HUES64 (cell line): ENCODE results near the gene PARP12.

Experiments
- H3K27ac ChIP-seq: 2 replicates; pipeline ENCODE4 v1.7.0; 2013; ENCODE audit warnings: low read depth, low read length, inconsistent platforms
- H3K27me3 ChIP-seq: 2 replicates; pipeline ENCODE4 v1.6.1; 2013; ENCODE audit warnings: mild to moderate bottlenecking, low read length; ENCODE audit not compliant: insufficient read depth
- H3K36me3 ChIP-seq: 2 replicates; pipeline ENCODE4 v1.6.1; 2013; ENCODE audit warnings: mild to moderate bottlenecking, low read length; ENCODE audit not compliant: insufficient read depth
- H3K4me1 ChIP-seq: 2 replicates; pipeline ENCODE4 v1.6.1; 2013; ENCODE audit warnings: mild to moderate bottlenecking, low read length, moderate library complexity; ENCODE audit not compliant: insufficient read depth
- H3K4me3 ChIP-seq: 2 replicates; pipeline ENCODE4 v1.5.1; 2013; ENCODE audit warnings: mild to moderate bottlenecking, low read length, moderate library complexity
- H3K9ac ChIP-seq: 2 replicates; pipeline ENCODE4 v1.6.1; 2013; ENCODE audit warnings: mild to moderate bottlenecking, low read depth, low read length
- H3K9me3 ChIP-seq: 2 replicates; pipeline ENCODE4 v1.6.1; 2013; ENCODE audit warnings: low read depth, low read length; ENCODE audit not compliant: insufficient read depth
- WGBS: fragments of 150-250, 120-280 bp; methylation state at CpG from one replicate; pipeline ENCODE4 v1.1.7; 2013; ENCODE audit warnings: missing lambda C conversion rate; 5-methylcytosine and 5-hydroxymethylcytosine counted together

The PARP12 gene

GRCh38 chr7:140034421-140034820 lies 28.3 kb downstream of the PARP12 start:
- no peak overlapping the region for H3K27ac ChIP-seq
- no peaks in the 10 kb centered on the region for H3K9me3 ChIP-seq
- H3K4me1 ChIP-seq, result no peaks in the 10 kb centered on the region
- no peaks in the 10 kb centered on the region for H3K27me3 ChIP-seq
- H3K9ac ChIP-seq, result no peak overlapping the region
- H3K36me3 ChIP-seq, result no peaks in the 10 kb centered on the region
- no peak overlapping the region for H3K4me3 ChIP-seq

GRCh38 chr7:140033779-140034363 lies 28.9 kb downstream of the PARP12 start:
- no peaks in the 10 kb centered on the region for H3K9me3 ChIP-seq
- no peaks in the 10 kb centered on the region for H3K4me1 ChIP-seq
- no peaks in the 10 kb centered on the region for H3K36me3 ChIP-seq
- no peak overlapping the region for H3K27ac ChIP-seq
- WGBS, result 94% methylated on average over 13 of the region's 14 CpGs
- H3K4me3 ChIP-seq, result no peak overlapping the region
- H3K27me3 ChIP-seq, result no peaks in the 10 kb centered on the region
- H3K9ac ChIP-seq, result no peak overlapping the region

- Histone ChIP-seq H3K36me3 (no peaks in the 10 kb centered on the region), H3K27me3 (no peaks in the 10 kb centered on the region), H3K4me3 (no peak overlapping the region), H3K27ac (no peak overlapping the region), H3K9ac (no peak overlapping the region), H3K4me1 (no peaks in the 10 kb centered on the region), H3K9me3 (no peaks in the 10 kb centered on the region)
- 94% methylated on average over 8 of the region's 8 CpGs for WGBS
Observed at GRCh38 chr7:140033036-140033435, 29.7 kb downstream of the PARP12 start.

GRCh38 chr7:140031364-140031763 lies 31.4 kb downstream of the PARP12 start:
- 90% methylated on average over 1 of the region's 1 CpG for WGBS
- no peaks in the 10 kb centered on the region for H3K4me1 ChIP-seq
- no peak overlapping the region for H3K27ac ChIP-seq
- no peak overlapping the region for H3K4me3 ChIP-seq
- H3K9ac ChIP-seq, result no peak overlapping the region
- no peaks in the 10 kb centered on the region for H3K36me3 ChIP-seq
- H3K27me3 ChIP-seq, result no peaks in the 10 kb centered on the region
- no peaks in the 10 kb centered on the region for H3K9me3 ChIP-seq

GRCh38 chr7:140029072-140029471 lies 33.7 kb downstream of the PARP12 start:
- Histone ChIP-seq H3K4me3 (no peak overlapping the region), H3K9ac (no peak overlapping the region), H3K36me3 (no peaks in the 10 kb centered on the region), H3K27ac (no peak overlapping the region), H3K9me3 (no peaks in the 10 kb centered on the region), H3K4me1 (no peaks in the 10 kb centered on the region), H3K27me3 (no peaks in the 10 kb centered on the region)
- WGBS, result 80% methylated on average over 1 of the region's 1 CpG

GRCh38 chr7:140028311-140028710 lies 34.4 kb downstream of the PARP12 start:
- H3K9me3 ChIP-seq, result no peaks in the 10 kb centered on the region
- 95% methylated on average over 4 of the region's 4 CpGs for WGBS
- no peaks in the 10 kb centered on the region for H3K36me3 ChIP-seq
- H3K4me3 ChIP-seq, result no peak overlapping the region
- H3K4me1 ChIP-seq, result no peaks in the 10 kb centered on the region
- no peaks in the 10 kb centered on the region for H3K27me3 ChIP-seq
- H3K27ac ChIP-seq, result no peak overlapping the region
- no peak overlapping the region for H3K9ac ChIP-seq

GRCh38 chr7:140027858-140028257 lies 34.9 kb downstream of the PARP12 start:
- Histone ChIP-seq H3K27ac (no peak overlapping the region), H3K4me3 (no peak overlapping the region), H3K36me3 (no peaks in the 10 kb centered on the region), H3K4me1 (no peaks in the 10 kb centered on the region), H3K27me3 (no peaks in the 10 kb centered on the region), H3K9ac (no peak overlapping the region), H3K9me3 (no peaks in the 10 kb centered on the region)
- WGBS, result 92% methylated on average over 9 of the region's 9 CpGs

- no peak overlapping the region for H3K4me3 ChIP-seq
- H3K27ac ChIP-seq, result no peak overlapping the region
- no peaks in the 10 kb centered on the region for H3K9me3 ChIP-seq
- H3K36me3 ChIP-seq, result no peaks in the 10 kb centered on the region
- H3K9ac ChIP-seq, result no peak overlapping the region
- no peaks in the 10 kb centered on the region for H3K4me1 ChIP-seq
- no peaks in the 10 kb centered on the region for H3K27me3 ChIP-seq
- 95% methylated on average over 9 of the region's 9 CpGs for WGBS
Observed at GRCh38 chr7:140026935-140027334, 35.8 kb downstream of the PARP12 start.

GRCh38 chr7:140025814-140026433 lies 36.8 kb downstream of the PARP12 start:
- H3K9ac ChIP-seq, result no peak overlapping the region
- H3K27ac ChIP-seq, result no peak overlapping the region
- no peak overlapping the region for H3K4me3 ChIP-seq
- no peaks in the 10 kb centered on the region for H3K4me1 ChIP-seq
- 95% methylated on average over 12 of the region's 12 CpGs for WGBS
- no peaks in the 10 kb centered on the region for H3K9me3 ChIP-seq
- no peaks in the 10 kb centered on the region for H3K36me3 ChIP-seq
- no peaks in the 10 kb centered on the region for H3K27me3 ChIP-seq

GRCh38 chr7:140025241-140025640 lies 37.5 kb downstream of the PARP12 start:
- H3K27ac ChIP-seq, result no peak overlapping the region
- H3K4me1 ChIP-seq, result no peaks in the 10 kb centered on the region
- H3K4me3 ChIP-seq, result no peak overlapping the region
- no peaks in the 10 kb centered on the region for H3K27me3 ChIP-seq
- H3K36me3 ChIP-seq, result no peaks in the 10 kb centered on the region
- H3K9me3 ChIP-seq, result no peaks in the 10 kb centered on the region
- 95% methylated on average over 4 of the region's 4 CpGs for WGBS
- H3K9ac ChIP-seq, result no peak overlapping the region

GRCh38 chr7:140024585-140024984 lies 38.2 kb downstream of the PARP12 start:
- H3K4me3 ChIP-seq, result no peak overlapping the region
- no peaks in the 10 kb centered on the region for H3K9me3 ChIP-seq
- no peak overlapping the region for H3K27ac ChIP-seq
- 96% methylated on average over 18 of the region's 18 CpGs for WGBS
- H3K9ac ChIP-seq, result no peak overlapping the region
- no peaks in the 10 kb centered on the region for H3K4me1 ChIP-seq
- no peaks in the 10 kb centered on the region for H3K36me3 ChIP-seq
- no peaks in the 10 kb centered on the region for H3K27me3 ChIP-seq

GRCh38 chr7:140023728-140024127 lies 39.0 kb downstream of the PARP12 start:
- Histone ChIP-seq H3K36me3 (no peaks in the 10 kb centered on the region), H3K4me3 (no peak overlapping the region), H3K27ac (no peak overlapping the region), H3K9ac (no peak overlapping the region), H3K9me3 (no peaks in the 10 kb centered on the region), H3K27me3 (no peaks in the 10 kb centered on the region), H3K4me1 (no peaks in the 10 kb centered on the region)
- WGBS, result 95% methylated on average over 6 of the region's 6 CpGs
